PC-9 (cell line): ENCODE measurements around the gene ID1. TPM values are rescaled to one million over a fixed set of nuclear protein-coding genes. Genes with fewer than 3 reads are reported as not detected.
"Not testable (repeated sequence)": the region's sequence is repeated elsewhere in the genome, so short reads cannot be mapped to it uniquely, and the experiment has no call there.

ENCODE experiments used
- BruUV-seq: library from RNA; stranded (reverse); fragments of 400-500 nt; replicated peaks from 2 replicates; lab custom pipeline; 2021; lab: Mats Ljungman, UMichigan
- CTCF ChIA-PET: fragments of 300-600 bp; sonication (Branson Sonifier 250); formaldehyde crosslinking; loops from one replicate; lab custom pipeline; 2022; ENCODE audit warnings: antibody characterized with exemption; lab: Charles Lee
- POLR2A ChIA-PET: fragments of 300-600 bp; sonication (Branson Sonifier 250); formaldehyde crosslinking; loops from one replicate; lab custom pipeline; 2022; ENCODE audit warnings: antibody characterized with exemption; ENCODE audit not compliant: unreplicated experiment; lab: Charles Lee
- DNase-seq, 2 experiments: peaks; one replicate each; pipeline versions ENCODE4 v3.0.0 to v3.0.0-alpha.2; 2015 to 2022; ENCODE audit warnings: mixed read lengths in 1 of 2
- H2AFZ ChIP-seq: fragments of 200-600 bp; sonication (generic); 2 replicates; pipeline ENCODE4 v1.8.1; 2017; ENCODE audit warnings: antibody characterized with exemption
- H3F3A ChIP-seq: fragments of 200-600 bp; sonication (generic); 2 replicates; pipeline ENCODE4 v1.8.1; 2017; ENCODE audit warnings: antibody characterized with exemption, mild to moderate bottlenecking, low read depth; ENCODE audit not compliant: insufficient read depth
- H3K27ac ChIP-seq: fragments of 200-600 bp; sonication (generic); 2 replicates; pipeline ENCODE4 v1.6.1; 2016; ENCODE audit warnings: mixed run types
- H3K27me3 ChIP-seq: fragments of 200-600 bp; sonication (generic); 2 replicates; pipeline ENCODE4 v1.6.1; 2016; ENCODE audit warnings: low read depth, mixed run types; ENCODE audit not compliant: insufficient read depth
- H3K36me3 ChIP-seq: fragments of 200-600 bp; sonication (generic); 2 replicates; pipeline ENCODE4 v1.6.1; 2016; ENCODE audit warnings: low read depth, mixed run types
- H3K4me1 ChIP-seq: fragments of 200-600 bp; sonication (generic); replicated peaks from 2 replicates; pipeline ENCODE4 v1.6.1; 2016; ENCODE audit warnings: mixed run types; ENCODE audit not compliant: insufficient read depth
- H3K4me2 ChIP-seq: fragments of 200-600 bp; sonication (generic); 2 replicates; pipeline ENCODE4 v1.6.1; 2017; ENCODE audit warnings: mixed run types
- H3K4me3 ChIP-seq: fragments of 200-600 bp; sonication (generic); 2 replicates; pipeline ENCODE4 v1.6.1; 2016; ENCODE audit warnings: mixed run types
- H3K79me2 ChIP-seq: fragments of 200-600 bp; sonication (generic); 2 replicates; pipeline ENCODE4 v1.6.1; 2017; ENCODE audit warnings: low read depth, mixed run types
- H3K9me2 ChIP-seq: fragments of 200-600 bp; sonication (generic); 2 replicates; pipeline ENCODE4 v1.8.1; 2017; ENCODE audit warnings: mild to moderate bottlenecking; ENCODE audit not compliant: insufficient read depth
- H3K9me3 ChIP-seq: fragments of 200-600 bp; sonication (generic); 2 replicates; pipeline ENCODE4 v1.8.1; 2016; ENCODE audit warnings: low read depth; ENCODE audit not compliant: insufficient read depth
- H4K20me1 ChIP-seq: fragments of 200-600 bp; sonication (generic); 2 replicates; pipeline ENCODE4 v1.8.1; 2017; ENCODE audit not compliant: insufficient read depth
- EZH2 ChIP-seq: fragments of 200-600 bp; sonication (generic); IDR thresholded peaks from 2 replicates; pipeline ENCODE4 v1.8.0; 2017; ENCODE audit warnings: antibody characterized with exemption, low read depth
- intact Hi-C: fragments of 100-400 bp; cut with micrococcal nuclease; formaldehyde crosslinking; loops from one replicate; pipeline ENCODE4 v1.10.0; 2022; ENCODE audit not compliant: unreplicated experiment
- total RNA-seq: library from RNA; stranded (reverse); gene quantifications from 2 replicates; pipeline ENCODE4 v1.2.3, GENCODE V29; 2021
- TF ChIP-seq, protein P1 (sequence below): fragments of 200-600 bp; sonication (generic); conservative IDR thresholded peaks from 2 replicates; pipeline ENCODE4 v1.6.1; 2017; ENCODE audit warnings: mixed run types, antibody characterized with exemption, mild to moderate bottlenecking, moderate library complexity

The ID1 gene
- total RNA-seq, 1 experiment from 2014 or later, result 74.4 TPM

DNA sequence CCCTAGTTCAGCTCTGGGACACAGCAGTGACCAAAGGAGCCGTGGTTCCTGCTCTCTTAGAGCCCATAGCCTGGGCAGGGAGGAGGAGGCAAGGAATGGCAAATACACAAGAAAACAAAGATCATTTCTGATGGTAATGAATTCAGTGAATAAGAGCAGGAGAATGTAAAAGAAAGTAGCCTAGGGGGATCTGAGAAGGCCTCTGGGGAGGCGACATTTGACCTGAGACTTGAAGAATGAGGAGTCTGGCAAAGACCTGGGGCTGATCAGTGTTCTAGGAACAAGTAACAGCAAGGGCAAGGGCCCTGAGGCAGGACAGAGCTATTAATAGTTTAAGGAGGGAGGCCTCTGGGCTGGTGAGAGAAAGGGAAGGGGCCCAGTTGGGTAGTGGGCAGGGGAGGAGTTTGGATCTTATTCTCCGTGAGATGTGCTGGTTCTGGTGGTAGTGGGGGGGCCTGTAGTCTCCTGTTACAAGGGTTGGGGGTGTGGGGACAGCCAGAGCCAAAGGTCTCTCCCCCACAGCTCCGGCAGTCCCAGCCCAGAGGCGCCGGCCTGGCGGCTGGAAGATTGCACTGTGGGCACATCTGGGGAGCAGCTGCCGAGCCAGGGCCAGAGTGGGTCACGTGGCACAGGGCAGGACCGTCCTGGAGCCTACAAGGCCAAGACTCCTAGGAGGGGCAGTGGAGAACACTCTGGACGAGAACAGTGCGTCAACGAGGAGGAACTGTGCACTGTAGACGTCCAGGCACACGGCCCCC is 9.3 kb upstream of the ID1 start:
- H3K9me3 ChIP-seq, result no peaks in the 10 kb centered on the region
- no peaks in the 10 kb centered on the region for H3K36me3 ChIP-seq
- intact Hi-C loops, result no loop called here
- H3K4me2 ChIP-seq, result peak overlapping the region; percentile 66
- no TSS peak for BruUV-seq
- no peaks in the 10 kb centered on the region for H3K9me2 ChIP-seq
- no peaks in the 10 kb centered on the region for H3K27me3 ChIP-seq
- H3K79me2 ChIP-seq, result peaks cover 15% of the 10 kb centered on the region
- H2AFZ ChIP-seq, result no peak overlapping the region
- peaks cover 56% of the 10 kb centered on the region for H3F3A ChIP-seq
- ChIA-PET CTCF (interaction anchor here (0.5 to 0.6 kb wide), 2 partner anchors 17 to 667 kb away, joined by 3 to 13 read pairs; no protein-coding TSS in a partner anchor), POLR2A (interaction anchor here (0.5 to 1.6 kb wide), 3 partner anchors 9 to 135 kb away, joined by 6 to 18 read pairs (median 10); partner anchors contain the start of gene ID1)
- H4K20me1 ChIP-seq, result no peaks in the 10 kb centered on the region
- peaks cover 44% of the 10 kb centered on the region for H3K4me1 ChIP-seq
- peak; percentile 60 to 87 for DNase-seq
- H3K4me3 ChIP-seq, result no peak overlapping the region
- H3K27ac ChIP-seq, result peak overlapping the region; percentile 96
- TF ChIP-seq EZH2, result no peak
- TF ChIP-seq, protein P1, sequence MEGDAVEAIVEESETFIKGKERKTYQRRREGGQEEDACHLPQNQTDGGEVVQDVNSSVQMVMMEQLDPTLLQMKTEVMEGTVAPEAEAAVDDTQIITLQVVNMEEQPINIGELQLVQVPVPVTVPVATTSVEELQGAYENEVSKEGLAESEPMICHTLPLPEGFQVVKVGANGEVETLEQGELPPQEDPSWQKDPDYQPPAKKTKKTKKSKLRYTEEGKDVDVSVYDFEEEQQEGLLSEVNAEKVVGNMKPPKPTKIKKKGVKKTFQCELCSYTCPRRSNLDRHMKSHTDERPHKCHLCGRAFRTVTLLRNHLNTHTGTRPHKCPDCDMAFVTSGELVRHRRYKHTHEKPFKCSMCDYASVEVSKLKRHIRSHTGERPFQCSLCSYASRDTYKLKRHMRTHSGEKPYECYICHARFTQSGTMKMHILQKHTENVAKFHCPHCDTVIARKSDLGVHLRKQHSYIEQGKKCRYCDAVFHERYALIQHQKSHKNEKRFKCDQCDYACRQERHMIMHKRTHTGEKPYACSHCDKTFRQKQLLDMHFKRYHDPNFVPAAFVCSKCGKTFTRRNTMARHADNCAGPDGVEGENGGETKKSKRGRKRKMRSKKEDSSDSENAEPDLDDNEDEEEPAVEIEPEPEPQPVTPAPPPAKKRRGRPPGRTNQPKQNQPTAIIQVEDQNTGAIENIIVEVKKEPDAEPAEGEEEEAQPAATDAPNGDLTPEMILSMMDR, result no peak

GRCh38 chr20:31596412-31596715 is 8.7 kb upstream of the ID1 start:
- H3K4me3 ChIP-seq, H3K9me3 ChIP-seq, intact Hi-C loops, DNase-seq, H2AFZ ChIP-seq, H3K36me3 ChIP-seq, H4K20me1 ChIP-seq, H3K27me3 ChIP-seq, H3K9me2 ChIP-seq, H3K4me2 ChIP-seq, BruUV-seq: not testable (repeated sequence)
- ChIA-PET CTCF (interaction anchor here (0.5 kb wide), 1 partner anchor 666 kb away, joined by 13 read pairs; no protein-coding TSS in a partner anchor), POLR2A (interaction anchor here (0.5 to 1.6 kb wide), 2 partner anchors 9 to 10 kb away, joined by 10 to 18 read pairs; partner anchors contain the start of gene ID1)
- Histone ChIP-seq H3K4me1 (peaks cover 38% of the 10 kb centered on the region), H3K79me2 (peaks cover 15% of the 10 kb centered on the region), H3F3A (peaks cover 51% of the 10 kb centered on the region), H3K27ac (peak overlapping the region; percentile 5; the same call in 1 of the 2 replicates)

DNA sequence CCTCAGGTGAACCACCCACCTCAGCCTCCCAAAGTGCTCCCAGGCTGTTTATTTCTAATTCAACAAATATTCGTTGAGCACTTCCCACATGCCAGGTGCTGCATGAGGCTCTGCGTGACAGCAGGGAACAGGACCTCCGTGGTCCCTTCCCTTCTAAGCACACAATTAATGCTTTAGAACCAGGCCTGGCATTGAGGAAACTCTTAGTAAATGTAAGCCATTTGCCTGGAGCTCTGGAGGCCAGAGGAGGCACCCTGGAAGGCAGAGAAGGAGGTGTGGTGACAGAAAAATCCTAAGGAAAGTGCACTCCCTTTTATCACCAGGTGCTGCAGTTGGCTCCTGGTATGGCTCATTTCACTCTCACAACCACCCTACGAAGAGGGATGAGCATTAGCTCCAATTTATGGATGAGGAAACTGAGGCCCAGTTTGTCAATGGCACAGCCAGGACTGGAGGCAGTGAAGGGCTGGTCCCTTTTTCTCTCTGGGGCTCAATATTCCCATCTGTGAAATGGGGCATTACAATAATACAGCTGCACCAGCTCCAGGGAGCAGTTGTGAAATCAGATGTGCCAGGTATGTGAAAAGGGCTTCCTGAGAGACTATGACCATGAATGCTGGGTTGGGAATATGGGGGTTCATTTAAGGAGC is 8.1 kb upstream of the ID1 start:
- no TSS peak for BruUV-seq
- H3K27ac ChIP-seq, result peak overlapping the region; percentile 5; the same call in 1 of the 2 replicates
- TF ChIP-seq EZH2, result no peak
- TF ChIP-seq, protein P1, result no peak
- H3K4me3 ChIP-seq, result no peak overlapping the region
- peaks cover 37% of the 10 kb centered on the region for H3K4me1 ChIP-seq
- intact Hi-C loops, result no loop called here
- peaks cover 55% of the 10 kb centered on the region for H3F3A ChIP-seq
- H3K79me2 ChIP-seq, result peaks cover 15% of the 10 kb centered on the region
- H3K4me2 ChIP-seq, result 0 out of 2 replicates have a peak overlapping the region, but pooled peaks have one; percentile 0
- POLR2A ChIA-PET, result no interaction called here
- H3K36me3 ChIP-seq, result no peaks in the 10 kb centered on the region
- H3K27me3 ChIP-seq, result no peaks in the 10 kb centered on the region
- no peaks in the 10 kb centered on the region for H4K20me1 ChIP-seq
- no peaks in the 10 kb centered on the region for H3K9me3 ChIP-seq
- CTCF ChIA-PET, result no interaction called here
- no peaks in the 10 kb centered on the region for H3K9me2 ChIP-seq
- H2AFZ ChIP-seq, result no peak overlapping the region
- DNase-seq, result no peak
